Hematopoietic multipotent progenitor cell treated with erythropoietin and hydrocortisone succinate and interleukin-3 and kit ligand, for 8 days (in vitro differentiated cells): ENCODE data around the gene MAVS.
"Not testable (repeated sequence)": the region's sequence is repeated elsewhere in the genome, so short reads cannot be mapped to it uniquely, and the experiment has no call there.

ENCODE experiments used
- DNase-seq: peaks from one replicate; pipeline ENCODE4 v3.0.0-alpha.2; 2015

The MAVS gene

DNA sequence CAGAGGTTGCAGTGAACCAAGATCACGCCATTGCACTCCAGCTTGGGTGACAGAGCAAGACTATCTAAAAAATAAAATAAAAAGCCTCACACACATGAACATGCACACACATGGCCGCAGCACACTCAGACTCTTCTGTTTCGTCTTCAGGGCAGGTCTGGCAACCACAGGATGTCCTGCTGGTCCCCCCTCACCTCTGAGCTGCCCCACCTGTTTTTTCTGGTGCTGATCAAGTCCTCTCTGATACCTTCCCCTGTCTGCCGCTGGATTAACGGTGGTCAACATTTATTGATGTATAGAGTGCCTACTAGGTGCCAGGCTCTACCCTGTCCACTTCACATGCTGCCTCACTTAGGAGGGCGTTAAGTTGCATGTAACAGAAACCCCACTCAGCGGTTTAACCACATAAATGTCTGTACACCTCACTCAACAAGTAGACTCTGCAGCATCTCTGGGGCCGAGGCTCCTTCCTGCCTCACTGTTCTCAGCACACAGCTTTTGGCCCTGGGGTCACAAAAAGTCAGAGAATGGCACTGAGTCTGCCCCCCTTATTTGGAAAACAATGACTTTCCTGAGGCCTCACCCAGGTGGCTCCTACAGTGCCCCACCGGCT is 30.8 kb upstream of the MAVS start:
- DNase-seq = no peak

GRCh38 chr20:3818155-3819151 is 28.2 kb upstream of the MAVS start:
- peak; percentile 85 for DNase-seq

DNA sequence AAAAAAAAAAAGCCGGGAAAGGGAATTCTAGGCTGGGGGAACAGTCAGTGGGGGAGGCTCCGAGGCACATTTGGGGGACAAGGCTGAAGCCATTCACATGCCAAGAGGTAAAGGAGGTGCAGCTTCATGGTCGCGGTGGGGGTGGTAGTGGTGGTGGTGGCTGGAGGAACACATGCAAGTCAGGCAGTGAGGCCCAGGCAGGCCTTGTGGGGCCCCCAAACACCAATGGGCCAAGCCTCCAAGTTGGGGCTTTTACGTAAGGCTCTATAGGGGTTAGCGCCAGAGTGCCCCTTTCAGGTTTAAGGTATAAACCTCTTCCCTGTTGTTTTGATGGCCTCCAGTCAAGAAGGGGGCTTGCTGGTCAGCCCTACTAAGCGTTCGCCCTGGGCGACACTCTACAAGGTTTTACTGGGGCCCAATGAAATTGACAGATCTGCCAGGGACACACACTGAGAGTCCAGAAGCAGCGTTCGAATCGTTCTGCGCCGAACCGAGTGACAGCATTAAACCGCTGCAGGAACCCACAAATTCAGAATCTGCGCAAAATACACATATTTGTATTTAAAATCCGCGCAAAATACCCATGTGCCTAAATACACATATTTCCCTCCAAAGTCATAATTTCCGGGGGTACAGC is 27.1 kb upstream of the MAVS start:
- DNase-seq = peak; percentile 17

- DNase-seq = peak; percentile 96
These were observed 26.4 kb upstream of the MAVS start, which contains the start of gene AP5S1 for GRCh38 chr20:3820048-3820900. TSS of gene AP5S1 (plus strand) at chr20:3820547. CDS start at chr20:3822118, 1,571 bp downstream.

- no peak for DNase-seq
These were observed 25.5 kb upstream of the MAVS start for GRCh38 chr20:3820901-3821727.

DNA sequence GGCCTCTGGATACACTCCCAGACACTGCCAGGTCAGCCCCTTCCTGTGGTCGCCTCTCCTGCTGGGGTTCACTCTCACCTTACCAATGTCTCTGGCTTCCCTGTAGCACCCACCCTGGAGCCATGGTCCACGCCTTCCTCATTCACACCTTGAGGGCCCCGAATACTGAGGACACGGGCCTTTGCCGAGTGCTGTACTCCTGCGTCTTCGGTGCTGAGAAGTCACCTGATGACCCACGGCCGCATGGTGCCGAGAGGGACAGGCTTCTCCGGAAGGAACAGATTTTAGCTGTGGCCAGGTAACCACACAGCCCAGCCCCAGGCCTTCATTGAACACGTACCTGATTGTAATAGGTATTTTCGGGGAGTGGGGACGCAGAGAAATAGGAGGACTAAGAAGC is 24.6 kb upstream of the MAVS start:
- DNase-seq = no peak

GRCh38 chr20:3823881-3824280 is 22.8 kb upstream of the MAVS start:
- no peak for DNase-seq

DNA sequence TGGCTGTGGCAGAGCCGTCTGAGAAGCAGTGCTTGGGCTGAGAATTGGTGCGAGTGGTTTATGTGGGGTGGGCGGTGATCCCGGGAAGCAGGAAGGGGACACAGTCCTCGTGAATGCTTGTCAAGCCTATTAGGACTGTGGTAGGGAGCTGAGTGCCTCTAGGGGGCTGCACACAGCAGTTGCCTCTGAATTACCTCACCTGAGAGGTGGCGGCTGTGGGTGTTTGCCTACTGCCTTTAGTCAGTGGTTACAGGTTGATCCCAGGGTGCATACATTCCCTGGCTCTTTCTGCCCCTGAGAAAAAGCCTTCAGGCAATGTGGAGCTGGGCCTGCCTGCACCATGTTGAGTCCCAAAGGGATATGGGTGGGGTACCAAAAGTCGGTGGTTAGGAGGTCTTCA is 21.1 kb upstream of the MAVS start:
- DNase-seq = no peak

DNA sequence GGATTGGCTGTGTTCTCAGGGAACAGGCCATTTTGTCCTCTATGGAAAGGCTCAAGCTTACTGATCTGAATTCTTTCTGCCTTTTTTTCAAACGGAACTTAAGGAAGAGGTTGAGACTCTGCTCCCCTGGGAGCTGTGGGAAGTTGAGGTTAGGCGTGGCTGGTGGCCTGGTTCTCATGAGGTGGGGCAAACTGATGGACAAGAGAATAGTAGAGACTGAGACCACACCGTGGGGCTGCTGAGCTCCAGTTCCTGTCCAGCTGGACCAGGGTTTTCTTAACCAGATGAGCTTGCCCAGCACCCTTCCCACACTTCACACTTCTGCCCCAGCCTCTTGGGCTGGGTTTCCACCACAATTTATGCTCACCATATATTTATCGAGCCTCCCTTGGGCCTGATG is 20.2 kb upstream of the MAVS start:
- DNase-seq = no peak

DNA sequence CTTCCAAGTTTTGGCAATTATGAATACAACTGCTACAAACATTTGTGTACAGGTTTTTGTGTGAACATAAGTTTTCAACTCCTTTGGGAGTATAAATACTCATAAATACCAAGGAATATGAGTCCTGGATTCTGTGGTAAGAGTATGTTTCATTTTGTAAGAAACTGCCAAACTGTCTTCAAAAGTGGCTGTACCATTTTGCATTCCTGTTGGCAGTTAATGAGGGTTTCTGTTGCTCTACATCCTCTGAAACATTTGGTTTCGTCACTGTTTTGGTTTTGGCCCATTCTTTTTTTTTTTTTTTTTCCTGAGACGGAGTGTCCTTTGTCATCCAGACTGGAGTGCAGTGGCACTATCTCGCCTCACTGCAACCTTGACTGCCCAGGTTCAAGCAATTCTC is 17.8 kb upstream of the MAVS start:
- no peak for DNase-seq

- not testable (repeated sequence) for DNase-seq
These were observed 16.7 kb upstream of the MAVS start for GRCh38 chr20:3829891-3830290.

GRCh38 chr20:3836132-3836531 is 10.5 kb upstream of the MAVS start:
- no peak for DNase-seq

- peak; percentile 83 for DNase-seq
These were observed 7.3 kb upstream of the MAVS start for GRCh38 chr20:3839328-3839727.

- DNase-seq = not testable (repeated sequence)
These were observed 6.4 kb upstream of the MAVS start for GRCh38 chr20:3840201-3840600.

DNA sequence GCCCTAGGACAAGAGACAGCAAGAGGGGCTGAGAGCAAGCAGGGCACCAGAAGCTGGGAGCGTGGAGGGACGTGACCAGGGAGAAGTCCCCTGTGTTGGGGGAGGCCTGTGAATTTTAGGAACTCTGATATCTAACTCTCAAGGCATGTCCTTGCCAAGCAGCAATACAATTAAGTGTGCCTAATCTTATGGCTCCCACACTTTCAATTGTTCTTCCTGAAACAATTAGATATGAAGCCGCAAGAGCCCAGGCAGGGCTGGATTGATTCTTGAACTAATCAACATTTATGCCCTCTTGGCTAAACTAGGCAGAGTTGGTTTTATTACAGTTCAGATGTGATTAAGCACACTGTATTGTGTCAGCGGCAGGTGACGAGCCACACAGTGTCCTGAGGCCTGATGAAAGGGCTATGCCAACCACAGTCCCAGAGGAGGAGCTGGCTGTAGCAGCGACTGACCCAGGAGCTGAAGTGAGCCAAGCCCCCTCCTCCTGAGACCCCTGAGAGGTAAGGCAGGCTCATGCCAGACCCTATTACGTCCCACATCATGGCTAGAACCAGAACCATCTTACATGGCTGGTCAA is 4.2 kb upstream of the MAVS start:
- DNase-seq = peak; percentile 98

DNA sequence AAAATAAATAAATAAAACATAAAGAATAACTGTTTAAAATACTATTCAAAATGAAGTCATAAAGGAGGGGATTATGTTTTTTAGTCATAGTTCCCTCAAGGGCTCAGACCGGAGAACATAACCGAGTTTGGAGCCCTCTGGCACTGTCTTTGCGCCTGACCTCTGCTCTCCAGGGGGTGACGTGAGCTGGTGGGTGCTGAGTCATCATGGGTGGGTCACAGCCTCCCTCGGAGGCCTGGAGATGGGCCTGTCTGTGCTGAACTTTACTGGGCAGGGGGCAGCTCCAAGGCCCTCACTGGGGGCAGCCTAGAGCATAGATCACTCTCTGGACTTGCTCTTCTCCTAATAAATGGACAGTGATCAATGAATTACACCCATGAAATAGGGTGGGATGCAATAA is 3.1 kb upstream of the MAVS start:
- peak; percentile 77 for DNase-seq

DNA sequence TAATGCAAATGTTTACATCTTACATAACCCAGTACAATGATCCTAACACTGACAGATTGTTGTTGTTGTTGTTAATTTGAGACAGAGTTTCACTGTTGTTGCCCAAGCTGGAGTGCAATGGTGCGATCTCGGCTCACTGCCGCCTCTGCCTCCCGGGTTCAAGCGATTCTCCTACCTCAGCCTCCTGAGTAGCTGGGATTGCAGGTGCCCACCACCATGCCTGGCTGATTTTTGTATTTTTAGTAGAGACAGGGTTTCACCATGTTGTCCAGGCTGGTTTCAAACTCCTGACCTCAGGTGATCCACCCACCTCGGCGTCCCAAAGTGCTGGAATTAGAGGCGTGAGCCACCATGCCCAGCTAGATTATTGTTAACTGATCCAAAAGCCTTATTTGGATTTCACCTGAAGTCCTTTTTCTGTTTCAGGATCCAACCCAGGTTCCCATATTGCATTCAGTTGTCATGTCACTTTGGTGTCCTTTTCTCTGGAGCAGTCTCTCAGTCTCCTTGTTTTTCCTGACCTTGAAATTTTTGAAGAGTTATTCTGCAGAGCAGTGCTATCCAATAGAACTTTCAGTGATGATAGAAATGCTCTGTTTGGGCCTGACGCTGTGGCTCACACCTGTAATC is 2.5 kb upstream of the MAVS start:
- not testable (repeated sequence) for DNase-seq

- DNase-seq = no peak
These were observed 275 bp upstream of the MAVS start for GRCh38 chr20:3846378-3846739.

DNA sequence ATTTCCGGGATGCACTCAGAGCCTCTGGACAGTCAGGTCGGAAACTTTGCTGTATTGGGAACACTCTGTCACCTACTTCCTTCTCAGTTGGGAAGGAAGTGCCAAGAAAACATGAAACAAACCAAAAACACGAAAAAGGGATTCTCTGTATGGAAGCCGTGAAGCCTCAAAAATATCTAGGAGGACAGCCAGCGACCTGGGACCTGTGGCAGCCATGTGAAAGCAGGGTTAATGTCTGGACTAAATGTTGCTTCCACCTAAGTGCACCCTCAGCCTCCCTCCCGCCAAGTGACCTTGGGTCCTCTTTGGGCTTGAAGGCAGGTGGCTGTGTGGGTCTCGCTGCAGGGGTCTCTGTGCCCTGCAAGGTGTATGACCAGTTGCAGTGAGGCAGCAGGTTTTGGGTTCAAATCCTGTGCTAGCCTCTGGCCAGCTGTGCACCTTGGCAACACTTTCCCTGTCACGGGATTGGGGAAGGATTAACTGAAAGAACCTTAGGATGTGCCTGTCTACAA is 851 bp downstream of the MAVS start:
- no peak for DNase-seq

DNA sequence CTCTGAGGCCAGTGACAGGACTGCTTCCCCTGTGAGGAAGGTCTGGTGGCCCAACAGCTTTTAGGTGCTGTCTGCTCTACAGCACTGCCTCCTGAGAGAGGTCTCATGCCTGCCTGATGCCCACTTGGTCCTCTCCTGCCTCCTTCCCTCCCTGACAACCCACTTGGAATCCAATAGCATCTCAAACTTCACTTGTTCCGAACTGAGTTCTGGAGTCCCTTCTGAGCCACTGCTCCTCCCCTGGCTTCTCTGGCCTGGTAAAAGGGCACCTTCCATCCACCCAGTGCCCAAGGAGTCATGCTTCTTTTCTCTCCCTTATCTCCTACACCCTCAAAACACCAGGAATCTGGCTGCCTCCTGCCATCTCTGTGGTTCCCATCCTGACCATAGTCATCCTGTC is 1.9 kb downstream of the MAVS start:
- no peak for DNase-seq

- DNase-seq = no peak
These were observed 7.8 kb downstream of the MAVS start for GRCh38 chr20:3854462-3854871.
